ENCODE results near the gene GMEB2.

Gene GMEB2

GRCh38 chr20:63546256-63546955 lies 80.5 kb downstream of the GMEB2 start:
- no peaks in the 10 kb centered on the region for H3K9me3 ChIP-seq (ENCODE audit: control insufficient read depth, low read length)
- no peaks in the 10 kb centered on the region for H3K36me3 ChIP-seq (ENCODE audit: control insufficient read depth, insufficient read depth, low read length)
- no peak overlapping the region for H3K4me3 ChIP-seq (ENCODE audit: extremely low read depth, insufficient read depth, low read length, poor library complexity, severe bottlenecking)
- 90% methylated on average over 15 to 17 of the region's 20 CpGs for WGBS, 2 experiments (ENCODE audit: insufficient coverage in 2 of 2)
- H3K27ac ChIP-seq (ENCODE audit: low read depth, low read length, severe bottlenecking), result no peak overlapping the region
- peaks cover 6% of the 10 kb centered on the region for H3K4me1 ChIP-seq (ENCODE audit: control insufficient read depth, insufficient read depth, low read length, poor library complexity, severe bottlenecking)

- Histone ChIP-seq H3K36me3 (ENCODE audit: control insufficient read depth, insufficient read depth, low read length) (no peaks in the 10 kb centered on the region), H3K4me1 (ENCODE audit: control insufficient read depth, insufficient read depth, low read length, poor library complexity, severe bottlenecking) (peaks cover 6% of the 10 kb centered on the region), H3K27ac (ENCODE audit: low read depth, low read length, severe bottlenecking) (no peak overlapping the region), H3K4me3 (ENCODE audit: extremely low read depth, insufficient read depth, low read length, poor library complexity, severe bottlenecking) (no peak overlapping the region), H3K9me3 (ENCODE audit: control insufficient read depth, low read length) (no peaks in the 10 kb centered on the region)
- 71 to 73% methylated on average over 4 of the region's 6 CpGs for WGBS, 2 experiments (ENCODE audit: insufficient coverage in 2 of 2)
Measured at GRCh38 chr20:63545814-63546213, 81.1 kb downstream of the GMEB2 start.

- peaks cover 10% of the 10 kb centered on the region for H3K4me1 ChIP-seq (ENCODE audit: control insufficient read depth, insufficient read depth, low read length, poor library complexity, severe bottlenecking)
- no peaks in the 10 kb centered on the region for H3K9me3 ChIP-seq (ENCODE audit: control insufficient read depth, low read length)
- no peak overlapping the region for H3K27ac ChIP-seq (ENCODE audit: low read depth, low read length, severe bottlenecking)
- WGBS, 2 experiments (ENCODE audit: insufficient coverage in 2 of 2), result 72 to 78% methylated on average over 12 to 18 of the region's 19 CpGs
- H3K4me3 ChIP-seq (ENCODE audit: extremely low read depth, insufficient read depth, low read length, poor library complexity, severe bottlenecking), result no peak overlapping the region
- H3K36me3 ChIP-seq (ENCODE audit: control insufficient read depth, insufficient read depth, low read length), result no peaks in the 10 kb centered on the region
Measured at GRCh38 chr20:63544958-63545516, 81.9 kb downstream of the GMEB2 start.

GRCh38 chr20:63544241-63544957 lies 82.5 kb downstream of the GMEB2 start:
- Histone ChIP-seq H3K4me3 (ENCODE audit: extremely low read depth, insufficient read depth, low read length, poor library complexity, severe bottlenecking) (no peak overlapping the region), H3K4me1 (ENCODE audit: control insufficient read depth, insufficient read depth, low read length, poor library complexity, severe bottlenecking) (peaks cover 12% of the 10 kb centered on the region), H3K9me3 (ENCODE audit: control insufficient read depth, low read length) (no peaks in the 10 kb centered on the region), H3K36me3 (ENCODE audit: control insufficient read depth, insufficient read depth, low read length) (no peaks in the 10 kb centered on the region), H3K27ac (ENCODE audit: low read depth, low read length, severe bottlenecking) (no peak overlapping the region)
- 87 to 92% methylated on average over 27 of the region's 27 CpGs for WGBS, 2 experiments (ENCODE audit: insufficient coverage in 2 of 2)

- H3K4me1 ChIP-seq (ENCODE audit: control insufficient read depth, insufficient read depth, low read length, poor library complexity, severe bottlenecking), result peaks cover 12% of the 10 kb centered on the region
- H3K36me3 ChIP-seq (ENCODE audit: control insufficient read depth, insufficient read depth, low read length), result no peaks in the 10 kb centered on the region
- H3K9me3 ChIP-seq (ENCODE audit: control insufficient read depth, low read length), result no peaks in the 10 kb centered on the region
- no peak overlapping the region for H3K27ac ChIP-seq (ENCODE audit: low read depth, low read length, severe bottlenecking)
- WGBS, 2 experiments (ENCODE audit: insufficient coverage in 2 of 2), result 88 to 93% methylated on average over 6 of the region's 6 CpGs
- no peak overlapping the region for H3K4me3 ChIP-seq (ENCODE audit: extremely low read depth, insufficient read depth, low read length, poor library complexity, severe bottlenecking)
Measured at GRCh38 chr20:63543733-63544132, 83.2 kb downstream of the GMEB2 start.

GRCh38 chr20:63543131-63543530 lies 83.8 kb downstream of the GMEB2 start:
- peaks cover 12% of the 10 kb centered on the region for H3K4me1 ChIP-seq (ENCODE audit: control insufficient read depth, insufficient read depth, low read length, poor library complexity, severe bottlenecking)
- no peak overlapping the region for H3K4me3 ChIP-seq (ENCODE audit: extremely low read depth, insufficient read depth, low read length, poor library complexity, severe bottlenecking)
- 83 to 87% methylated on average over 6 to 9 of the region's 10 CpGs for WGBS, 2 experiments (ENCODE audit: insufficient coverage in 2 of 2)
- H3K36me3 ChIP-seq (ENCODE audit: control insufficient read depth, insufficient read depth, low read length), result no peaks in the 10 kb centered on the region
- no peak overlapping the region for H3K27ac ChIP-seq (ENCODE audit: low read depth, low read length, severe bottlenecking)
- no peaks in the 10 kb centered on the region for H3K9me3 ChIP-seq (ENCODE audit: control insufficient read depth, low read length)

GRCh38 chr20:63542696-63543095 lies 84.2 kb downstream of the GMEB2 start:
- 91 to 93% methylated on average over 9 to 10 of the region's 10 CpGs for WGBS, 2 experiments (ENCODE audit: insufficient coverage in 2 of 2)
- Histone ChIP-seq H3K4me3 (ENCODE audit: extremely low read depth, insufficient read depth, low read length, poor library complexity, severe bottlenecking) (no peak overlapping the region), H3K4me1 (ENCODE audit: control insufficient read depth, insufficient read depth, low read length, poor library complexity, severe bottlenecking) (peaks cover 14% of the 10 kb centered on the region), H3K27ac (ENCODE audit: low read depth, low read length, severe bottlenecking) (no peak overlapping the region), H3K9me3 (ENCODE audit: control insufficient read depth, low read length) (no peaks in the 10 kb centered on the region), H3K36me3 (ENCODE audit: control insufficient read depth, insufficient read depth, low read length) (no peaks in the 10 kb centered on the region)

- peaks cover 15% of the 10 kb centered on the region for H3K4me1 ChIP-seq (ENCODE audit: control insufficient read depth, insufficient read depth, low read length, poor library complexity, severe bottlenecking)
- H3K9me3 ChIP-seq (ENCODE audit: control insufficient read depth, low read length), result no peaks in the 10 kb centered on the region
- no peak overlapping the region for H3K27ac ChIP-seq (ENCODE audit: low read depth, low read length, severe bottlenecking)
- WGBS, 2 experiments (ENCODE audit: insufficient coverage in 2 of 2), result 93 to 95% methylated on average over 33 to 36 of the region's 36 CpGs
- no peaks in the 10 kb centered on the region for H3K36me3 ChIP-seq (ENCODE audit: control insufficient read depth, insufficient read depth, low read length)
- no peak overlapping the region for H3K4me3 ChIP-seq (ENCODE audit: extremely low read depth, insufficient read depth, low read length, poor library complexity, severe bottlenecking)
Measured at GRCh38 chr20:63542031-63542559, 84.8 kb downstream of the GMEB2 start.

GRCh38 chr20:63541371-63541770 lies 85.5 kb downstream of the GMEB2 start:
- WGBS, 2 experiments (ENCODE audit: insufficient coverage in 2 of 2), result 95 to 96% methylated on average over 27 to 28 of the region's 28 CpGs
- H3K36me3 ChIP-seq (ENCODE audit: control insufficient read depth, insufficient read depth, low read length), result no peaks in the 10 kb centered on the region
- no peak overlapping the region for H3K27ac ChIP-seq (ENCODE audit: low read depth, low read length, severe bottlenecking)
- H3K9me3 ChIP-seq (ENCODE audit: control insufficient read depth, low read length), result no peaks in the 10 kb centered on the region
- H3K4me1 ChIP-seq (ENCODE audit: control insufficient read depth, insufficient read depth, low read length, poor library complexity, severe bottlenecking), result peaks cover 15% of the 10 kb centered on the region
- H3K4me3 ChIP-seq (ENCODE audit: extremely low read depth, insufficient read depth, low read length, poor library complexity, severe bottlenecking), result no peak overlapping the region

GRCh38 chr20:63540417-63541186 lies 86.3 kb downstream of the GMEB2 start:
- no peak overlapping the region for H3K27ac ChIP-seq (ENCODE audit: low read depth, low read length, severe bottlenecking)
- no peaks in the 10 kb centered on the region for H3K36me3 ChIP-seq (ENCODE audit: control insufficient read depth, insufficient read depth, low read length)
- WGBS, 2 experiments (ENCODE audit: insufficient coverage in 2 of 2), result 89 to 91% methylated on average over 45 to 47 of the region's 49 CpGs

More at GRCh38 chr20:63540417-63541186, 86.3 kb downstream of the GMEB2 start:
- no peak overlapping the region for H3K4me3 ChIP-seq (ENCODE audit: extremely low read depth, insufficient read depth, low read length, poor library complexity, severe bottlenecking)
- no peaks in the 10 kb centered on the region for H3K9me3 ChIP-seq (ENCODE audit: control insufficient read depth, low read length)
- H3K4me1 ChIP-seq (ENCODE audit: control insufficient read depth, insufficient read depth, low read length, poor library complexity, severe bottlenecking), result peaks cover 15% of the 10 kb centered on the region

Data from mesodermal cell (in vitro differentiated cells).